NCI-H1436 (cell line): ENCODE results near the gene KCNIP4.

Experiments used
- DNase-seq: peaks from one replicate; lab custom pipeline; 2025; lab: John Stamatoyannopoulos, UW

KCNIP4 gene

GRCh38 chr4:21845663-21846062, 102.9 kb downstream of the KCNIP4 start:
- no peak for DNase-seq

GRCh38 chr4:21835712-21836111, 112.9 kb downstream of the KCNIP4 start:
- DNase-seq = no peak

GRCh38 chr4:21830272-21830671, 118.3 kb downstream of the KCNIP4 start:
- DNase-seq = no peak

GRCh38 chr4:21827575-21827974, 121.0 kb downstream of the KCNIP4 start:
- no peak for DNase-seq

- no peak for DNase-seq
Observed at GRCh38 chr4:21826071-21826470, 122.5 kb downstream of the KCNIP4 start.

- DNase-seq = no peak
Observed at GRCh38 chr4:21819086-21819485, 129.5 kb downstream of the KCNIP4 start.

- DNase-seq = no peak
Observed at GRCh38 chr4:21815651-21816377, 132.8 kb downstream of the KCNIP4 start.

- no peak for DNase-seq
Observed at GRCh38 chr4:21811565-21811964, 137.0 kb downstream of the KCNIP4 start.

- DNase-seq = no peak
Observed at GRCh38 chr4:21806991-21807390, 141.6 kb downstream of the KCNIP4 start.

- no peak for DNase-seq
Observed at GRCh38 chr4:21802406-21802805, 146.2 kb downstream of the KCNIP4 start.

GRCh38 chr4:21801661-21802385, 146.7 kb downstream of the KCNIP4 start:
- DNase-seq = no peak

GRCh38 chr4:21795091-21795490, 153.5 kb downstream of the KCNIP4 start:
- no peak for DNase-seq

GRCh38 chr4:21792736-21793135, 155.8 kb downstream of the KCNIP4 start:
- DNase-seq = no peak

GRCh38 chr4:21790438-21791029, 158.0 kb downstream of the KCNIP4 start:
- no peak for DNase-seq

GRCh38 chr4:21780148-21780547, 168.4 kb downstream of the KCNIP4 start:
- no peak for DNase-seq

GRCh38 chr4:21778702-21779101, 169.9 kb downstream of the KCNIP4 start:
- DNase-seq = no peak

GRCh38 chr4:21775703-21776102, 172.9 kb downstream of the KCNIP4 start:
- no peak for DNase-seq

GRCh38 chr4:21769404-21770147, 179.0 kb downstream of the KCNIP4 start:
- DNase-seq = no peak

GRCh38 chr4:21768349-21769310, 179.9 kb downstream of the KCNIP4 start:
- DNase-seq = no peak

- no peak for DNase-seq
Observed at GRCh38 chr4:21765810-21766407, 182.7 kb downstream of the KCNIP4 start.

- DNase-seq = no peak
Observed at GRCh38 chr4:21763855-21764254, 184.7 kb downstream of the KCNIP4 start.
